HG03342 (cell line): ENCODE data around the gene UPK1B.

Experiments
- ATAC-seq: cut with Tn5 transposase; IDR thresholded peaks from one replicate; pipeline ENCODE4 v1.9.1; 2021; ENCODE audit warnings: mild to moderate bottlenecking, moderate library complexity; ENCODE audit not compliant: unreplicated experiment

UPK1B gene

DNA sequence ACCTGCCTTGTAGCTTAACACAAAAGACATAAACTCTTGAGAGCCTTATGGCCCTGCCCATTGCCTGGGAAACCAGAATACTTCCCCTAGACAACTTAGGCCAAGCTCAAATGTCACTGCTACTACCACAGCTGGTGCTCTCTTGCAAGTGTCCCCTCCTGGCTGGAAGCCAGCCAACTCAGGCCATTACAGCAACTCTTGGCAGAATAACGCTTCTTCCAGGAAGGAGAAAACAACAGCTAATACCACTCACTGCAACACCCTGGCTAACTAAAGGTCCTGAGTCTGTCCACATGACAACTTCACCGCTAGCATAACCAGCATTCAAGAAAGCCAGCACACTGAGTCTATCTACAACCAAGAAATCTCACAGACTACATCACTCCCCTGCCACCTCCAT is 72.4 kb downstream of the UPK1B start:
- ATAC-seq, result no peak
